Liver (tissue), 9 donors: ENCODE results near the gene SCLT1. TPM values are rescaled to one million over a fixed set of nuclear protein-coding genes. Genes with fewer than 3 reads are reported as not detected.
A peak's percentile ranks its signal among the peaks of the same experiment; 100 is the strongest.

ENCODE experiments used
- DNase-seq: peaks from one replicate; pipeline ENCODE4 v3.0.0-alpha.2; 2017; ENCODE audit warnings: low spot score
- H3K27ac ChIP-seq, 2 donors: one replicate each; pipeline ENCODE4 v1.7.0; 2013; ENCODE audit warnings: inconsistent platforms in 2 of 2, low read length in 2 of 2, control low read depth in 1 of 2, low read depth in 1 of 2, mild to moderate bottlenecking in 1 of 2
- H3K27me3 ChIP-seq, 4 donors: one replicate each; pipeline versions ENCODE4 v1.6.1 to v1.7.0; 2013; ENCODE audit warnings: low read length in 3 of 4, inconsistent platforms in 1 of 4, mild to moderate bottlenecking in 1 of 4, moderate library complexity in 1 of 4; ENCODE audit not compliant: control insufficient read depth in 4 of 4, insufficient read depth in 4 of 4
- H3K36me3 ChIP-seq, 4 donors: one replicate each; pipeline versions ENCODE4 v1.6.1 to v1.7.0; 2013; ENCODE audit warnings: low read length in 3 of 4, mild to moderate bottlenecking in 3 of 4, low read depth in 1 of 4, moderate library complexity in 1 of 4; ENCODE audit not compliant: control insufficient read depth in 4 of 4, insufficient read depth in 3 of 4
- H3K4me1 ChIP-seq, 4 donors: one replicate each; pipeline versions ENCODE4 v1.6.1 to v1.7.0; 2013; ENCODE audit warnings: low read length in 3 of 4, mild to moderate bottlenecking in 3 of 4, moderate library complexity in 1 of 4; ENCODE audit not compliant: control insufficient read depth in 4 of 4, insufficient read depth in 4 of 4
- H3K4me3 ChIP-seq, 3 donors: one replicate each; pipeline versions ENCODE4 v1.6.1 to v1.7.0; 2013; ENCODE audit warnings: low read length in 3 of 3, control low read depth in 1 of 3, low read depth in 1 of 3, mild to moderate bottlenecking in 1 of 3
- H3K9ac ChIP-seq, 2 donors: one replicate each; pipeline ENCODE4 v1.7.0; 2013; ENCODE audit warnings: low read length in 2 of 2, mild to moderate bottlenecking in 2 of 2, moderate library complexity in 2 of 2, control low read depth in 1 of 2, low read depth in 1 of 2
- H3K9me3 ChIP-seq, 4 donors: one replicate each; pipeline versions ENCODE4 v1.6.1 to v1.7.0; 2013; ENCODE audit warnings: low read length in 3 of 4; ENCODE audit not compliant: control insufficient read depth in 4 of 4
- ATF3 ChIP-seq: IDR thresholded peaks from 2 replicates; pipeline ENCODE4 v1.6.1; 2016; ENCODE audit warnings: antibody characterized with exemption
- CTCF ChIP-seq: fragments of 150-350 bp; IDR thresholded peaks from 2 replicates; pipeline ENCODE4 v1.5.1; 2017; ENCODE audit warnings: improper control_type of control experiment, low read depth, low read length; ENCODE audit not compliant: missing input control
- EGR1 ChIP-seq, 2 donors: IDR thresholded peaks; 2 replicates each; pipeline ENCODE4 v1.6.1; 2016 to 2018; ENCODE audit warnings: antibody characterized with exemption in 2 of 2, low read depth in 2 of 2
- FOXA1 ChIP-seq: IDR thresholded peaks from 2 replicates; pipeline ENCODE4 v1.6.1; 2016; ENCODE audit warnings: antibody characterized with exemption
- FOXA2 ChIP-seq: IDR thresholded peaks from 2 replicates; pipeline ENCODE4 v1.6.1; 2016; ENCODE audit warnings: antibody characterized with exemption
- GABPA ChIP-seq, 2 donors: IDR thresholded peaks in 1 of 2; conservative IDR thresholded peaks in 1 of 2; 2 replicates each; pipeline ENCODE4 v1.6.1; 2016; ENCODE audit warnings: antibody characterized with exemption in 2 of 2, mild to moderate bottlenecking in 1 of 2, moderate library complexity in 1 of 2
- HNF4A ChIP-seq, 2 donors: conservative IDR thresholded peaks; 2 replicates each; pipeline ENCODE4 v1.6.1; 2016; ENCODE audit warnings: antibody characterized with exemption in 2 of 2, mild to moderate bottlenecking in 2 of 2
- HNF4G ChIP-seq: IDR thresholded peaks from 2 replicates; pipeline ENCODE4 v1.6.1; 2016; ENCODE audit warnings: antibody characterized with exemption
- JUND ChIP-seq, 2 donors: IDR thresholded peaks; 2 replicates each; pipeline ENCODE4 v1.6.1; 2016; ENCODE audit warnings: antibody characterized with exemption in 2 of 2
- MAX ChIP-seq: IDR thresholded peaks from 2 replicates; pipeline ENCODE4 v1.6.1; 2016; ENCODE audit warnings: antibody characterized with exemption
- NR2F2 ChIP-seq: IDR thresholded peaks from 2 replicates; pipeline ENCODE4 v1.6.1; 2016; ENCODE audit warnings: antibody characterized with exemption
- RAD21 ChIP-seq, 2 donors: IDR thresholded peaks; 2 replicates each; pipeline ENCODE4 v1.6.1; 2016; ENCODE audit warnings: antibody characterized with exemption in 2 of 2, mild to moderate bottlenecking in 2 of 2
- REST ChIP-seq: IDR thresholded peaks from 2 replicates; pipeline ENCODE4 v1.6.1; 2016; ENCODE audit warnings: antibody characterized with exemption, mild to moderate bottlenecking
- RXRA ChIP-seq, 2 donors: IDR thresholded peaks; 2 replicates each; pipeline ENCODE4 v1.6.1; 2017 to 2018; ENCODE audit warnings: antibody characterized with exemption in 2 of 2, mild to moderate bottlenecking in 1 of 2
- SP1 ChIP-seq: IDR thresholded peaks from 2 replicates; pipeline ENCODE4 v1.6.1; 2018; ENCODE audit warnings: antibody characterized with exemption, mild to moderate bottlenecking
- TAF1 ChIP-seq: conservative IDR thresholded peaks from 2 replicates; pipeline ENCODE4 v1.6.1; 2016; ENCODE audit warnings: antibody characterized with exemption, mild to moderate bottlenecking
- YY1 ChIP-seq: IDR thresholded peaks from 2 replicates; pipeline ENCODE4 v1.6.1; 2016; ENCODE audit warnings: antibody characterized with exemption, mild to moderate bottlenecking
- ZBTB33 ChIP-seq: IDR thresholded peaks from 2 replicates; pipeline ENCODE4 v1.6.1; 2016; ENCODE audit warnings: antibody characterized with exemption
- WGBS: extraction: QIAGEN DNeasy Blood & Tissue Kit; methylation state at CpG from one replicate; pipeline ENCODE4 v1.1.7; 2013; 5-methylcytosine and 5-hydroxymethylcytosine counted together
- polyA plus RNA-seq, 2 donors: library from polyadenylated mRNA; stranded (reverse) in 1 of 2; unstranded in 1 of 2; fragments of 200-250 nt in 1 of 2; fragments of >200 nt in 1 of 2; fragmentation: Nextera tagmentation in 1 of 2; extraction: Ambion mirVana in 1 of 2; gene quantifications; one replicate each; pipeline versions ENCODE4 v1.2.1 to v1.2.3, GENCODE V29; 2013 to 2015
- total RNA-seq, 2 donors: library from RNA; depleted of rRNA; stranded (reverse); fragments of >200 nt; gene quantifications; one replicate each; pipeline ENCODE4 v1.2.3, GENCODE V29; 2014
- donor health status: healthy.
- donor health status: healthy.
- donor health status: healthy.
- donor health status: healthy.
- donor health status: healthy.

Gene SCLT1
- total RNA-seq, result 10 to 100 TPM in 1 of 2 donors, 1 to 10 TPM in 1; 6.1 to 14.2 TPM
- 1 to 10 TPM; 1.2 to 1.9 TPM for polyA plus RNA-seq

GRCh38 chr4:129093191-129093920 is at the start of gene SCLT1:
SCLT1 (minus strand) TSS chr4:129093539; CDS start chr4:129093103, 436 bp downstream.
- WGBS, result under 1% methylated on average over 57 of the region's 57 CpGs
- Histone ChIP-seq H3K4me3 (peak within 1 kb of the TSS; percentile 85 to 98 (median 88)), H3K9me3 (no peaks in the 10 kb centered on the region), H3K9ac (peak within 1 kb of the TSS; percentile 83 to 85), H3K4me1 (peaks cover 2 to 10% (median 2%) of the 10 kb centered on the region in 4 donors), H3K27ac (peak within 1 kb of the TSS; percentile 92 to 98), H3K27me3 (no peaks in the 10 kb centered on the region), H3K36me3 (no peaks in the 10 kb centered on the region)
- peak; percentile 67 to 88 for TF ChIP-seq HNF4A (conservative IDR thresholded peaks at IDR 0.05)
- peak in 1 of 2 donors; percentile 27 for TF ChIP-seq EGR1 (IDR thresholded peaks at IDR 0.05; ENCODE audit: low read depth in 2 of 2)
- no peak for TF ChIP-seq MAX
- TF ChIP-seq NR2F2, result no peak
- TF ChIP-seq GABPA (IDR thresholded peaks at IDR 0.05 in 1 of 2, conservative IDR thresholded peaks at IDR 0.05 in 1 of 2), result peak in 1 of 2 donors; percentile 66
- peak; percentile 92 for TF ChIP-seq ATF3
- TF ChIP-seq FOXA2, result no peak
- TF ChIP-seq SP1, result peak; percentile 62
- TF ChIP-seq HNF4G, result peak; percentile 34
- TF ChIP-seq RAD21 (IDR thresholded peaks at IDR 0.05), result peak; percentile 17 to 42
- peak; percentile 26 to 69 for TF ChIP-seq RXRA (IDR thresholded peaks at IDR 0.05)
- no peak for TF ChIP-seq FOXA1
- no peak for TF ChIP-seq TAF1
- TF ChIP-seq REST, result peak; percentile 83
- peak; percentile 55 to 85 for TF ChIP-seq JUND (IDR thresholded peaks at IDR 0.05)
- no peak for TF ChIP-seq CTCF
- TF ChIP-seq ZBTB33, result no peak
- TF ChIP-seq YY1, result peak; percentile 62
- peak; percentile 97 for DNase-seq
